Esophagus muscularis mucosa (tissue), 4 donors: ENCODE results near the gene ZNF543. TPM values are rescaled to one million over a fixed set of nuclear protein-coding genes. Genes with fewer than 3 reads are reported as not detected.
"Not testable (repeated sequence)": the region's sequence is repeated elsewhere in the genome, so short reads cannot be mapped to it uniquely, and the experiment has no call there.

Experiments used
- DNase-seq: peaks from one replicate; pipeline ENCODE4 v3.0.0-alpha.2; 2017; ENCODE audit errors: extremely low spot score
- H3K27ac ChIP-seq, 4 donors: fragments of 200-600 bp; sonication (generic); replicated peaks in 1 of 4; 1 replicate in 3 of 4; 2 replicates in 1 of 4; pipeline ENCODE4 v1.5.1; 2016 to 2019; ENCODE audit warnings: mild to moderate bottlenecking in 1 of 4
- H3K27me3 ChIP-seq, 4 donors: fragments of 200-600 bp; sonication (generic); one replicate each; pipeline versions ENCODE4 v1.5.1 to v1.6.0; 2016 to 2019
- H3K36me3 ChIP-seq, 4 donors: fragments of 200-600 bp; sonication (generic); one replicate each; pipeline ENCODE4 v1.5.1; 2016 to 2019
- H3K4me1 ChIP-seq, 4 donors: fragments of 200-600 bp; sonication (generic); one replicate each; pipeline ENCODE4 v1.5.1; 2016 to 2019
- H3K4me3 ChIP-seq, 4 donors: fragments of 200-600 bp; sonication (generic); 1 replicate in 2 of 4; 2 replicates in 2 of 4; pipeline ENCODE4 v1.5.1; 2016 to 2019; ENCODE audit warnings: mild to moderate bottlenecking in 4 of 4, moderate library complexity in 1 of 4
- H3K9me3 ChIP-seq, 4 donors: fragments of 200-600 bp; sonication (generic); 1 replicate in 3 of 4; 2 replicates in 1 of 4; pipeline ENCODE4 v1.5.1; 2016 to 2019
- EP300 ChIP-seq: sonication (generic); formaldehyde crosslinking; IDR thresholded peaks from one replicate; pipeline ENCODE4 v1.6.1; 2017; ENCODE audit warnings: antibody characterized with exemption
- POLR2A ChIP-seq: fragments of 450-650 bp; IDR thresholded peaks from one replicate; pipeline ENCODE4 v1.6.1; 2017; ENCODE audit warnings: antibody characterized with exemption, moderate library complexity, mild to moderate bottlenecking, low read depth
- POLR2AphosphoS5 ChIP-seq, 2 donors: sonication (generic); formaldehyde crosslinking; IDR thresholded peaks; one replicate each; pipeline ENCODE4 v1.6.1; 2017; ENCODE audit warnings: antibody characterized with exemption in 2 of 2
- WGBS: methylation state at CpG from one replicate; pipeline ENCODE4 v1.1.5; 2018; 5-methylcytosine and 5-hydroxymethylcytosine counted together
- intact Hi-C: fragments of 100-400 bp; cut with DNase I; formaldehyde crosslinking; loops from one replicate; pipeline ENCODE4 v1.15.1; 2023
- total RNA-seq, 4 donors: library from RNA; depleted of rRNA; stranded (reverse); fragments of >200 nt; gene quantifications; one replicate each; pipeline versions ENCODE4 v1.1.0 to v1.2.1, GENCODE V29; 2016
- TF ChIP-seq, protein P1 (sequence below), 3 experiments: fragments of 200-600 bp in 2 of 3; fragments of 450-650 bp in 1 of 3; sonication (generic) in 2 of 3; IDR thresholded peaks; one replicate each; pipeline ENCODE4 v1.5.1; 2017 to 2019; ENCODE audit warnings: antibody characterized with exemption in 3 of 3, mild to moderate bottlenecking in 2 of 3, moderate library complexity in 1 of 3

ZNF543 gene
- total RNA-seq, 4 donors from 2014 or later = 6.6 to 9.1 (median 8.3) TPM

DNA sequence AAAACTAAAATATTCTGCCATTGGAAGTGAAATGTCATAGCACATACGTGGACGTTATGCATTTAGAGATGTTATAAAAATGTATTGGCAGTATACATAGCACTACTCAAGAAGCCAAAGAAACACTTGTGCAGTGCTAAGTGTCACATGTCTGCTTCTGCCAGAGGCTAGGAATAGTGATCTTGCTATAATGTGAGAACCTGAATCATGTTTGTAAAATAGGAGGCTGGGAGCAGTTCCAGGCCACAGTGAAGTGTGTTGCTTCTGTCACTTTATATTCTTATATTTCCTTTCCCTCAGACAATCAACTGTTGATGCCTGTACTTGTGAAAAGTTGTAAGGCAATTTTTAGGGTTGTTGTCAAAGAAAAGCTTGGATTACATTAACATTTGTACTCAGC, 46.5 kb downstream of the ZNF543 start:
- Histone ChIP-seq H3K27me3 (no peaks in the 10 kb centered on the region), H3K9me3 (no peaks in the 10 kb centered on the region), H3K4me3 (no peak overlapping the region), H3K27ac (no peak overlapping the region), H3K36me3 (peaks cover 2 to 19% (median 7%) of the 10 kb centered on the region in 4 donors), H3K4me1 (peaks cover 14 to 24% (median 18%) of the 10 kb centered on the region in 4 donors)
- TF ChIP-seq POLR2A (no peak), EP300 (no peak), POLR2AphosphoS5 (IDR thresholded peaks at IDR 0.05) (no peak)
- TF ChIP-seq, protein P1, sequence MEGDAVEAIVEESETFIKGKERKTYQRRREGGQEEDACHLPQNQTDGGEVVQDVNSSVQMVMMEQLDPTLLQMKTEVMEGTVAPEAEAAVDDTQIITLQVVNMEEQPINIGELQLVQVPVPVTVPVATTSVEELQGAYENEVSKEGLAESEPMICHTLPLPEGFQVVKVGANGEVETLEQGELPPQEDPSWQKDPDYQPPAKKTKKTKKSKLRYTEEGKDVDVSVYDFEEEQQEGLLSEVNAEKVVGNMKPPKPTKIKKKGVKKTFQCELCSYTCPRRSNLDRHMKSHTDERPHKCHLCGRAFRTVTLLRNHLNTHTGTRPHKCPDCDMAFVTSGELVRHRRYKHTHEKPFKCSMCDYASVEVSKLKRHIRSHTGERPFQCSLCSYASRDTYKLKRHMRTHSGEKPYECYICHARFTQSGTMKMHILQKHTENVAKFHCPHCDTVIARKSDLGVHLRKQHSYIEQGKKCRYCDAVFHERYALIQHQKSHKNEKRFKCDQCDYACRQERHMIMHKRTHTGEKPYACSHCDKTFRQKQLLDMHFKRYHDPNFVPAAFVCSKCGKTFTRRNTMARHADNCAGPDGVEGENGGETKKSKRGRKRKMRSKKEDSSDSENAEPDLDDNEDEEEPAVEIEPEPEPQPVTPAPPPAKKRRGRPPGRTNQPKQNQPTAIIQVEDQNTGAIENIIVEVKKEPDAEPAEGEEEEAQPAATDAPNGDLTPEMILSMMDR (IDR thresholded peaks at IDR 0.05) = no peak
- no peak for DNase-seq
- WGBS = 95% methylated on average over 2 of the region's 2 CpGs
- intact Hi-C loops = no loop called here

DNA sequence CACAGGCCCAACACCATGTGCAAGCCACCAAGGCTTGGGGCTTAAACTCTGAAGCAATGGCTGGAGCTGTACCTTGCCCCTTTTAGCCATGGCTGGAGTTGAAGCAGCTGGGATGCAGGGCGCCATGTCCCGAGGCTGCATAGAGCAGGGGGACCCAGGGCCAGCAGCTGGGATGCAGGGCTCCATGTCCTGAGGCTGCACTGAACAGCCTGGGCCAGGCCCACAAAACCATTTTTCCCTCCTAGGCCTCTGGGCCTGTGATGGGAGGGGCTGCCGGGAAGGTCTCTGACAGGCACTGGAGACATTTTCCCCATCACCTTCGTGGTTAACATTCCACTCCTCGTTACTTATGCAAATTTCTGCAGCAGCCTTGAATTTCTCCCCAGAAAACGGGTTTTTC, 53.9 kb downstream of the ZNF543 start:
- H3K27me3 ChIP-seq = no peaks in the 10 kb centered on the region
- intact Hi-C loops = no loop called here
- peaks cover 15 to 73% (median 65%) of the 10 kb centered on the region in 4 donors for H3K36me3 ChIP-seq
- TF ChIP-seq POLR2A (no peak), EP300 (no peak)
- H3K27ac ChIP-seq = no peak overlapping the region
- H3K4me1 ChIP-seq = no peaks in the 10 kb centered on the region
- no peak for DNase-seq
- 95% methylated on average over 6 of the region's 6 CpGs for WGBS
- peaks cover 0 to 26% (median 22%) of the 10 kb centered on the region in 4 donors for H3K9me3 ChIP-seq
- H3K4me3 ChIP-seq = no peak overlapping the region

- 100% methylated on average over 2 of the region's 2 CpGs for WGBS
- H3K4me3 ChIP-seq, H3K27me3 ChIP-seq, intact Hi-C loops, H3K27ac ChIP-seq, DNase-seq, H3K4me1 ChIP-seq: not testable (repeated sequence)
- H3K9me3 ChIP-seq = peaks cover 0 to 27% (median 22%) of the 10 kb centered on the region in 4 donors
- peaks cover 15 to 73% (median 65%) of the 10 kb centered on the region in 4 donors for H3K36me3 ChIP-seq
These were observed 54.4 kb downstream of the ZNF543 start for GRCh38 chr19:57374647-57375046.

DNA sequence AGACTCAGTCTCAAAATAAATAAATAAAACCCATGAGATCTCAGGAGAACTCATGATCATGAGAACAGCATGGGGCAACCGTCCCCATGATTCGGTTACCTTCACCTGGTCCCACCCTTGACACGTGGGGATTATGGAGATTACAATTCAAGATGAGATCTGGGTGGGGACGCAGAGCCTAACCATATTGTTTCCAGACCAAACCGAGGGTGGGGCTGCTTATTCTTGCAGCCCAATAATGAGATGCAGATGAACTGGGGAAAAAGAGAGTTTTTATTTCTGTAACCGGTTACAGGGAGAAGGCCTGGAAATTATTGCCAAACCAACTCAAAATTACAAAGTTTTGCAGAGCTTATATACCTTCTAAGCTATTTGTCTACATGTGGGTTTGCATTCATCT, 55.9 kb downstream of the ZNF543 start:
- Histone ChIP-seq H3K27me3 (no peaks in the 10 kb centered on the region), H3K9me3 (peaks cover 0 to 27% (median 22%) of the 10 kb centered on the region in 4 donors), H3K4me3 (no peak overlapping the region), H3K27ac (no peak overlapping the region), H3K36me3 (peaks cover 15 to 71% (median 62%) of the 10 kb centered on the region in 4 donors), H3K4me1 (no peaks in the 10 kb centered on the region)
- no peak for DNase-seq
- intact Hi-C loops = no loop called here
- 97% methylated on average over 6 of the region's 6 CpGs for WGBS
- TF ChIP-seq POLR2AphosphoS5 (IDR thresholded peaks at IDR 0.05) (no peak), POLR2A (no peak), EP300 (no peak)
- TF ChIP-seq, protein P1 (IDR thresholded peaks at IDR 0.05) = no peak

DNA sequence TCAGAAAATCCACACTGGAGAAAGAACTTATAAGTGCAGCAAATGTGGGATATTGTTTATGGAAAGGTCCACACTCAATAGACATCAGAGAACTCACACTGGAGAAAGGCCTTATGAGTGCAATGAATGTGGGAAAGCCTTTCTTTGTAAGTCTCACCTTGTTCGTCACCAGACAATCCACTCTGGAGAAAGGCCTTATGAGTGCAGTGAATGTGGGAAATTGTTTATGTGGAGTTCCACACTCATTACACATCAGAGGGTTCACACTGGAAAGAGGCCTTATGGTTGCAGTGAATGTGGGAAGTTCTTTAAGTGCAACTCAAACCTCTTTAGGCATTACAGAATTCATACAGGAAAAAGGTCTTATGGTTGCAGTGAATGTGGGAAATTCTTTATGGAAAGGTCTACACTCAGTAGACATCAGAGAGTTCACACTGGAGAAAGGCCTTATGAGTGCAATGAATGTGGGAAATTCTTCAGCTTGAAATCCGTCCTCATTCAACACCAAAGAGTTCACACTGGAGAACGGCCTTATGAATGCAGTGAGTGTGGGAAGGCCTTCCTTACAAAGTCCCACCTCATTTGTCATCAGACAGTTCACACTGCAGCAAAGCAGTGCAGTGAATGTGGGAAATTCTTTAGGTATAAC, 57.4 kb downstream of the ZNF543 start:
- Histone ChIP-seq H3K9me3 (peaks cover 0 to 27% (median 22%) of the 10 kb centered on the region in 4 donors), H3K4me3 (no peak overlapping the region), H3K27ac (no peak overlapping the region), H3K27me3 (no peaks in the 10 kb centered on the region), H3K4me1 (no peaks in the 10 kb centered on the region), H3K36me3 (peaks cover 8 to 58% (median 47%) of the 10 kb centered on the region in 4 donors)
- 97% methylated on average over 3 of the region's 3 CpGs for WGBS
- TF ChIP-seq EP300 (no peak), POLR2AphosphoS5 (IDR thresholded peaks at IDR 0.05) (no peak), POLR2A (no peak)
- TF ChIP-seq, protein P1 (IDR thresholded peaks at IDR 0.05) = no peak
- intact Hi-C loops = no loop called here
- DNase-seq = no peak

Other genes starting within 250 kb of the ZNF543 start
- not detected for gene USP29, start 200.5 kb upstream of the ZNF543 start, total RNA-seq
- not detected for gene ZIM3, start 175.3 kb upstream of the ZNF543 start, total RNA-seq
- not detected for gene DUXA, start 153.0 kb upstream of the ZNF543 start, total RNA-seq
- gene ZNF264, start 129.0 kb upstream of the ZNF543 start, total RNA-seq = 10 to 100 TPM; 24.1 to 66.7 (median 42.5) TPM
- gene AURKC, start 89.4 kb upstream of the ZNF543 start, total RNA-seq = 1 to 10 TPM in 1 of 4 donors, under 1 TPM in 3; 0.33 to 1.2 (median 0.85) TPM
- 10 to 100 TPM; 13.3 to 19.7 (median 17.3) TPM for gene ZNF805, start 79.8 kb upstream of the ZNF543 start, total RNA-seq
- 10 to 100 TPM; 46.1 to 75.0 (median 50.1) TPM for gene ZNF460, start 40.0 kb upstream of the ZNF543 start, total RNA-seq
- 10 to 100 TPM in 1 of 4 donors, 1 to 10 TPM in 3; 7.1 to 12.4 (median 8.5) TPM for gene ZNF304, start 30.8 kb downstream of the ZNF543 start, total RNA-seq
- 10 to 100 TPM; 12.9 to 29.5 (median 20.2) TPM for gene TRAPPC2B, start 43.1 kb downstream of the ZNF543 start, total RNA-seq
- 1 to 10 TPM; 1.4 to 3.3 (median 2.8) TPM for gene ZNF547, start 43.1 kb downstream of the ZNF543 start, total RNA-seq
- 10 to 100 TPM; 20.2 to 26.3 (median 23.6) TPM for gene ZNF548, start 69.4 kb downstream of the ZNF543 start, total RNA-seq
- gene ZNF17, start 90.7 kb downstream of the ZNF543 start, total RNA-seq = 1 to 10 TPM; 6.1 to 9.6 (median 8.8) TPM
- gene ZNF749, start 114.9 kb downstream of the ZNF543 start, total RNA-seq = 1 to 10 TPM; 2.5 to 6.4 (median 4.6) TPM
- 1 to 10 TPM in 3 of 4 donors, under 1 TPM in 1; 0.65 to 1.8 (median 1.3) TPM for gene VN1R1, start 136.7 kb downstream of the ZNF543 start, total RNA-seq
- gene ZNF772, start 157.1 kb downstream of the ZNF543 start, total RNA-seq = 10 to 100 TPM in 1 of 4 donors, 1 to 10 TPM in 3; 7.1 to 11.5 (median 9.0) TPM
- gene ZNF419, start 167.3 kb downstream of the ZNF543 start, total RNA-seq = 10 to 100 TPM in 2 of 4 donors, 1 to 10 TPM in 2; 9.3 to 17.8 (median 12.4) TPM
- gene ZNF773, start 179.5 kb downstream of the ZNF543 start, total RNA-seq = 10 to 100 TPM in 3 of 4 donors, 1 to 10 TPM in 1; 7.1 to 18.9 (median 16.6) TPM
- 1 to 10 TPM; 3.7 to 6.7 (median 6.4) TPM for gene ZNF549, start 206.9 kb downstream of the ZNF543 start, total RNA-seq
- gene ZNF550, start 239.4 kb downstream of the ZNF543 start, total RNA-seq = 1 to 10 TPM; 3.7 to 6.7 (median 4.2) TPM